HG03060 (cell line): ENCODE results near the gene CDC40.
"Not testable (repeated sequence)": the region's sequence is repeated elsewhere in the genome, so short reads cannot be mapped to it uniquely, and the experiment has no call there.

Source experiments
- ATAC-seq: cut with Tn5 transposase; IDR thresholded peaks from one replicate; pipeline ENCODE4 v1.9.1; 2021; ENCODE audit warnings: low read depth, moderate number of reproducible peaks; ENCODE audit not compliant: unreplicated experiment

CDC40 gene

DNA sequence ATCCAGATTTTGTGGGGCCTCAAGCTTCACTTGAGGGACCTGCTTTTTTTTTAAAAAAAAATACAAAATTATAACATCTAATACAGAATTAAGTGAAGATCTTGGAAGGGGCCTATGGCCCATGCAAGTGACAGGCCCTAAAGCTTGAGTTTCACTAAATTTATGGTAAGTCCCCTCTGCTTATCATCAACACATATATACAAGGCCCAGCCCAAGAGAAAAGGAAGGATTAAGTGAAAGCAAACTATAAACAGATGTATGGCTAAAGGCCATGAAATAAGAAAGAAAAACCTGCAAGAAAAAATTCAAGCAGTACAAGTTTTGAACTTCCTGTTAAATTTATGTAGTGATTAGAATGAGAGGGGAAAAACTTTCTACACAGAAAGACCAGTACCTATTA lies 86.8 kb downstream of the CDC40 start:
- ATAC-seq, result no peak

DNA sequence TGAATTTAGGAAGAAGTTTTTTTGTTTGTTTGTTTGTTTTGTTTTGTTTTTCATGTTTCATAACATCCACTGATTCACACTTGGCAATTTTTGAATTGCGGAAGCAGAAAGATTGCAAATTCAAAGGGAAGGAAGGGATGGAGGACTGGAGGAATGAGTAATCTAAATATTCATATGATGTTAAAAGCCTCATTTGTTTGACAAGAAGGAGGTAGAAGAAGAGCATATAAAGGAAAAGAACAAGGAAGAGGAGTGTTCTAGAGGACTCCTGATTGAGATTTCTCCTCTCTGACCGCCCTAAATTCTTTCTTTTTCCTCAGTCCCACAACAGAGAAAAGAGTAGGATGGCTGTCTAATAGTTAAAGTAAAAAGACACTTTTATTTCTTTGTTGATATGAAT lies 89.4 kb downstream of the CDC40 start:
- no peak for ATAC-seq

DNA sequence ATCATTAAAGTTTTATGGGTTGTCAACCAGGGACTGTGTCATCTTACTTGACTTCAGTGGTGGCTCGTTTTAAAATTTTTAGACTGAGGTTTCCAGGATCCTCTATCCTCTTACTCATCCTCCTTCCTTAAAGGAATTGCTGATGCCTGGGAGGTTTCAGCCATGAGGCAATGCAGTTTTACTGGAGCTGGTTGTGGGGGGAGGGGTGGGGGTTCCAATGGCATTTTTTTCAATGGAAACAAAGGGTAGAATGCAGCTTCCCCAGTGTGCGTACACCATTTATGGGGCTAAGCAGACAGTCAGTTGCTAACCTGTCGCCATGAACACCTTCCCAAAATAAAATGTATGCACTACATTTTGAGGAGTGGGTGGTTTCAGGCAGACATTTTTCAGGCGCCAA lies 89.9 kb downstream of the CDC40 start:
- ATAC-seq, result no peak

DNA sequence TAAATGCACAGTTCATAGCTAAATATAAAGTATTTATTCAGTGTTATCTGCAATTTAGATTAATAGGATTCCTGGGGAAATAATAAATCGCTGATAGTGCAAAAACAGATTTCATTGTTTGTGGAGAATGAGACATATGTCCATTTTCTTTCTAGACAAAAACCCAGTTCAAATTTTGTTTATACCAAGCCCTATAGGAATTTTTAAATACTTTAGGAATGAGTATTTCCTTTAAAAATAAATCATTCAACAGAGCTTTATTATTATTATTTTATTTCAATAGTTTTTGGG lies 91.5 kb downstream of the CDC40 start:
- no peak for ATAC-seq

DNA sequence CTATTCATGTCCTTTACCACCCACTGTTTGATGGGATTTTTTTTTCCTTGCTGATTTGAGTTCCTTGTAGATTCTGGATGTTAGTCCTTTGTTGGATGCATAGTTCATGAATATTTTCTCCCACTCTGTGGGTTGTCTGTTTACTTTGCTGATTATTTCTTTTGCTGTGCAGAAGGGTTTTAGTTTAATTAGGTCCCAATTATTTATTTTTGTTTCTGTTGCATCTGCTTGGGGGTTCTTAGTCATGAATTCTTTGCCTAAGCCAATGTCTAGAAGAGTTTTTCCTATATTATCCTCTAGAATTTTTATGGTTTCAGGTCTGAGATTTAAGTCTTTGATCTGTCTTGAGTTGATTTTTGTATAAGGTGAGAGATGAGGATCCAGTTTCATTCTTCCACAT lies 92.6 kb downstream of the CDC40 start:
- not testable (repeated sequence) for ATAC-seq

DNA sequence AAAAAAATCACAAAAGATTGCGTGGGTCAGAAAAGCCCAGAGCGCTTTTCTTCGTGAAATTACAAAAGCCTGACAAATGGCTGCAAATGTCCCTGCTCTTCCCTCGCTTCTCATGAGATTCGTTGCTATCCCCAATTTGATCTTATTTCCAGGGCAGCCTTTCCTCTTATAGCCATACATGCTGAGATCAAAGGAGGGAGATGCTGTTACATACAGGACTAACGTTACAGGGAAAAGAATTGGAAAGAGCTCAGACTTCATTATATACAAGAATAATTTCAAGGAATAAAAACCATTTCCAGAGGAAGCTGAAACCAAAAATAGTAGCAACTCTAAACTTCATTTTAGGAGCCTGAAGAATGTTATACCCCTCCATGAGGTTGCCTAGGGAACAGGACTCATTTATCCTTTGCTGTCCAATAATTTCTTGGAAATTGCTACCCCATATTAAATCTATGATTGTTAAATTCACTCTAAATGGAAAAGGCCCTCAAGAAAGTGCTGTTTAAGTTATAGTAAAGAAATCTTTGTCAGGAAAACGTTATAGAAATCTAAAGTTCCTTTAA lies 97.0 kb downstream of the CDC40 start:
- no peak for ATAC-seq
